ENCODE results near the gene PCDH8. TPM values are rescaled to one million over a fixed set of nuclear protein-coding genes. Genes with fewer than 3 reads are reported as not detected.

PCDH8 gene, protein sequence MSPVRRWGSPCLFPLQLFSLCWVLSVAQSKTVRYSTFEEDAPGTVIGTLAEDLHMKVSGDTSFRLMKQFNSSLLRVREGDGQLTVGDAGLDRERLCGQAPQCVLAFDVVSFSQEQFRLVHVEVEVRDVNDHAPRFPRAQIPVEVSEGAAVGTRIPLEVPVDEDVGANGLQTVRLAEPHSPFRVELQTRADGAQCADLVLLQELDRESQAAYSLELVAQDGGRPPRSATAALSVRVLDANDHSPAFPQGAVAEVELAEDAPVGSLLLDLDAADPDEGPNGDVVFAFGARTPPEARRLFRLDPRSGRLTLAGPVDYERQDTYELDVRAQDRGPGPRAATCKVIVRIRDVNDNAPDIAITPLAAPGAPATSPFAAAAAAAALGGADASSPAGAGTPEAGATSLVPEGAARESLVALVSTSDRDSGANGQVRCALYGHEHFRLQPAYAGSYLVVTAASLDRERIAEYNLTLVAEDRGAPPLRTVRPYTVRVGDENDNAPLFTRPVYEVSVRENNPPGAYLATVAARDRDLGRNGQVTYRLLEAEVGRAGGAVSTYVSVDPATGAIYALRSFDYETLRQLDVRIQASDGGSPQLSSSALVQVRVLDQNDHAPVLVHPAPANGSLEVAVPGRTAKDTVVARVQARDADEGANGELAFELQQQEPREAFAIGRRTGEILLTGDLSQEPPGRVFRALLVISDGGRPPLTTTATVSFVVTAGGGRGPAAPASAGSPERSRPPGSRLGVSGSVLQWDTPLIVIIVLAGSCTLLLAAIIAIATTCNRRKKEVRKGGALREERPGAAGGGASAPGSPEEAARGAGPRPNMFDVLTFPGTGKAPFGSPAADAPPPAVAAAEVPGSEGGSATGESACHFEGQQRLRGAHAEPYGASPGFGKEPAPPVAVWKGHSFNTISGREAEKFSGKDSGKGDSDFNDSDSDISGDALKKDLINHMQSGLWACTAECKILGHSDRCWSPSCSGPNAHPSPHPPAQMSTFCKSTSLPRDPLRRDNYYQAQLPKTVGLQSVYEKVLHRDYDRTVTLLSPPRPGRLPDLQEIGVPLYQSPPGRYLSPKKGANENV
- 1 to 10 TPM in 1 of 4 donors, under 1 TPM in 1, not detected in 2; 0.78 to 3.1 TPM for polyA plus RNA-seq
- long read RNA-seq, donor 1: 0 reads
- long read RNA-seq, donor 2: 0 reads
- long read RNA-seq, donor 3: 0 reads
- long read RNA-seq, donor 4: 0 reads
- long read RNA-seq, donor 5: 0 reads
- long read RNA-seq, donor 6: 0 reads
- long read RNA-seq, donor 7: 0 reads
- long read RNA-seq, donor 8: 0 reads
- long read RNA-seq, donor 9: 0 reads
- long read RNA-seq, donor 10: 0 reads

DNA sequence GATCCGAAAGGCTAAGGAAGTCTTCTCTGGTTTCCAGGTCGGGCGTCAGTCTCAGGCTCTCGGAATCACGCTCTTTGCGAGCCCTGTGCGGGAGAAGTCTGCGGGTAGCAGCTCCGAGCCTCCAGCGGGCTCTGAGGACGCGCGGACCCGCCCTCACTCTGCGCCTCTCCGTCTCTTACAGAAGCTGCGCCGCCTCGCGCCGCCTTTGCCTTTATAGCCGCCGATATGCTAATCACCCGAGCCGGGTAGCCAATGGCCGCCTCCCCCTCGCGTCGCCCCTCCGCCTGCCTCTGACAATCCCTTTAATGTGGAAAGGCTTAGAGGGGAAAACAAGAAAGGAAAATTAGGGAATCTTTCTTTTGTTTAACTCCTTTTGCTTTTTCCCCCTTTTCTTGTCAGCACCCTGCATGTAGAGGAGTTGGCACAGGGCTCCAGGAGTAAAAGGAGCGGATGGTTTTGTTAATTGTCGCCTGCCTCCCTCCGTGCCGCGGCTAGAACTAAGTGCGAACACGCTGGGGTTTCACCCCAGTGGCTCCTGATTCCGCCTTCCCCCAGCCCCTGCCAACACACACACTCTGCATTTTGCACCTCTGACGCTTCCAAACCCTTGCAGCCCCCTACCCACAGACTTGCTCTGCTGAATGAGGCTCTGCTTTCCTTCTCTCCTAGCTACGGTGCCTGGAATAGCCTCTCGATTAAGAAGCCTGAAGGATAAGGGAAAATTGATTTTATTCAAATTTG, at the start of gene PCDH8:
TSS of gene PCDH8 (minus strand) at position 186 of the 741 bp plus-strand sequence. CDS start 204 bp downstream, outside the sequence.
- H3K9me3 ChIP-seq (ENCODE audit: control insufficient read depth in 2 of 2, insufficient read depth in 1 of 2, low read depth in 1 of 2, low read length in 1 of 2): peaks cover 0 to 17% of the 10 kb centered on the region in 2 donors
- peaks cover 0 to 5% (median 0%) of the 10 kb centered on the region in 3 donors for H3K4me1 ChIP-seq (ENCODE audit: control insufficient read depth in 3 of 3, insufficient read depth in 2 of 3, low read depth in 1 of 3, low read length in 2 of 3)
- H3K27me3 ChIP-seq (ENCODE audit: control insufficient read depth in 3 of 3, insufficient read depth in 3 of 3, low read length in 3 of 3): peaks cover 16 to 85% (median 52%) of the 10 kb centered on the region in 3 donors
- no peak for FAIRE-seq
- no peaks in the 10 kb centered on the region for H3K36me3 ChIP-seq (ENCODE audit: control insufficient read depth in 3 of 3, insufficient read depth in 2 of 3, low read depth in 1 of 3, low read length in 3 of 3)
- WGBS, 3 donors: 2 to 9% (median 9%) methylated on average over 41 of the region's 41 CpGs
- H3K4me3 ChIP-seq (ENCODE audit: low read depth in 1 of 3, low read length in 3 of 3): peak within 1 kb of the TSS in 1 of 3 donors; percentile 24
- H3K27ac ChIP-seq (ENCODE audit: low read depth in 1 of 3, low read length in 2 of 3): no peak within 1 kb of the TSS
- DNase-seq: peak in 1 of 2 donors; percentile 47

DNA sequence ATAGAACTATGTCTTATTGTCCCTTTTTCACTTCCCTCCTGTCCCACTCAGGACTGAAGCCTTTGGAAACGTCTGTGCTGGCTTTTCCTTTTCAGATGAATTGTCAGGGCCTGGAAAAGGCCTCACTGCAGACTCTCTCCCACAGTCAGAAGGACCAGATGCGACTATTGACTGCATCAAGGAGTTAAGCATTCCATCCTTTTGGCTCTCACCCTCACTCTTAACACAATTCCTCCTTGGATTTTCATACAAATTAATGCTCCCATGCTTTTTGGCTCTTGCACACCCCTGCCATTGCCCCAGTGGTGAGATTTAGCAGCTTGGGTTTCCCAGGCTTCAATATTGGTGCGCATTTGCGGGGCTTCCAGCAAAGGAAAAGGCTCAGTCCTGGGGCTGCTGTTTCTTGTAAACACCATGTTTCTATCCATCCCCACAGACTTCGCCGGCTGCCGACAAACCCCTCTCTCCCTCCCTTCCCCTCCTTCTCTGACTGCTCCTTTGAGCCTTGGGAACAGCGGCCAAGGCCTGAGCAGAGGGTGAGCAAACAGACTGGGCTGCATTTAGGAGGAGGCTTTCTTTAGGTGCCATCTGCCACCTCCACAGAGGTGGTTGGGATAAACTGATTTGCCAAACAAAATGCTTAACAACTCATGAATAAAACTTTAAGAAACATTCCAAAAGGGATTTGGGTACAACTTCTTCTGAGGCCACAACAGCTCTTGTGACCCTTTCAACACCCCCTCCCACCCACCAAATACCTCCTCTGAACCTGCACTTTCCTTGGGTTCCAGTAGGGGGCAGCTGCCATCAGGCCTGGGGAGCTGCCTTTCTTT, 48.6 kb upstream of the PCDH8 start:
- H3K4me3 ChIP-seq (ENCODE audit: low read depth in 1 of 3, low read length in 3 of 3): no peak overlapping the region
- H3K36me3 ChIP-seq (ENCODE audit: control insufficient read depth in 3 of 3, insufficient read depth in 2 of 3, low read depth in 1 of 3, low read length in 3 of 3): no peaks in the 10 kb centered on the region
- H3K9me3 ChIP-seq (ENCODE audit: control insufficient read depth in 2 of 2, insufficient read depth in 1 of 2, low read depth in 1 of 2, low read length in 1 of 2): no peaks in the 10 kb centered on the region
- no peaks in the 10 kb centered on the region for H3K4me1 ChIP-seq (ENCODE audit: control insufficient read depth in 3 of 3, insufficient read depth in 2 of 3, low read depth in 1 of 3, low read length in 2 of 3)
- H3K27me3 ChIP-seq (ENCODE audit: control insufficient read depth in 3 of 3, insufficient read depth in 3 of 3, low read length in 3 of 3): no peaks in the 10 kb centered on the region
- 46 to 70% (median 67%) methylated on average over 8 of the region's 8 CpGs for WGBS, 3 donors
- H3K27ac ChIP-seq (ENCODE audit: low read depth in 1 of 3, low read length in 2 of 3): peak overlapping the region in 1 of 3 donors; percentile 1
- DNase-seq (peak; percentile 2 to 14), FAIRE-seq (no peak)

DNA sequence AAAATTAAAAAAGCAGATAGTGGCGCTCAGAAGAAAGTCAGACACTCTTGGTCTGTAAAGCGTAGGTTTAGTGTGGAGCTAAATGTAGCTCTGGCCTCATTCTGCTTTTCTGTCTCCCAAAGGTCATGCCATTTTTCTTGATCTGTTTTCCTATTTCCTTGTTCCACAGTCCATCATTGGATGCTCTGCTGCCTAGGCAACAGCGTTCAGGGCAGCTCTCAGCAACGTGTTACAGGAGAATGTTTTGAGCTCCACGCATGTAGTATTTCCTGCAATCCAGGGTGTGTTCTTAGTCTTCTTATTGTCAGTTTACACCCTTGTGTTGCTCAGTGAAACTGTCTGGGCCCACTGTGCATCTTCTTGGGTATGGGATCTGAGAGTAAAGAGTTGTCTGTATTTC, 46.0 kb upstream of the PCDH8 start:
- Histone ChIP-seq H3K4me1 (ENCODE audit: control insufficient read depth in 3 of 3, insufficient read depth in 2 of 3, low read depth in 1 of 3, low read length in 2 of 3) (no peaks in the 10 kb centered on the region), H3K36me3 (ENCODE audit: control insufficient read depth in 3 of 3, insufficient read depth in 2 of 3, low read depth in 1 of 3, low read length in 3 of 3) (no peaks in the 10 kb centered on the region), H3K4me3 (ENCODE audit: low read depth in 1 of 3, low read length in 3 of 3) (no peak overlapping the region), H3K27ac (ENCODE audit: low read depth in 1 of 3, low read length in 2 of 3) (no peak overlapping the region), H3K27me3 (ENCODE audit: control insufficient read depth in 3 of 3, insufficient read depth in 3 of 3, low read length in 3 of 3) (no peaks in the 10 kb centered on the region), H3K9me3 (ENCODE audit: control insufficient read depth in 2 of 2, insufficient read depth in 1 of 2, low read depth in 1 of 2, low read length in 1 of 2) (no peaks in the 10 kb centered on the region)
- FAIRE-seq: no peak
- WGBS, 3 donors: 64 to 71% (median 70%) methylated on average over 5 of the region's 5 CpGs
- DNase-seq: no peak

DNA sequence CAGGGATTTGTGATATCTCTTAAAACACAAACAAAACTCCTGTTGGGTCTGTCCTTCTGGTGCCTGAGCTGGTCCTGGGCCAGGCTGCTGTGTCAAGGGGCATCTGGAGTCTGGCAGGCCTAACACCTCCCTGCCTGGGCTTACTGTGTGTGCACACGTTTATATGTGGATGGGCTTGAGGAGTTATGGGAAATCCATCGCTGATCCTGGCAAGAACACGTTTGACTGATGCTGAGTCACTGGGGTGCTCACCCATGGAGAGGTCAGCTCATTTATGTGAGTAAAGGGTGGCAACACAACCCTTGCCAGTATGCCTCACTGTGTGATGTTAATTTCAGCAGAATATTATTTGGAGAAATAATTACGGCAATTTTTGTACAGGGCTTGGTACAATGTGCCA, 44.5 kb upstream of the PCDH8 start:
- FAIRE-seq (no peak), DNase-seq (no peak)
- H3K27me3 ChIP-seq (ENCODE audit: control insufficient read depth in 3 of 3, insufficient read depth in 3 of 3, low read length in 3 of 3): no peaks in the 10 kb centered on the region
- WGBS, 3 donors: 66 to 87% (median 71%) methylated on average over 4 of the region's 4 CpGs
- H3K4me3 ChIP-seq (ENCODE audit: low read depth in 1 of 3, low read length in 3 of 3): no peak overlapping the region
- no peaks in the 10 kb centered on the region for H3K36me3 ChIP-seq (ENCODE audit: control insufficient read depth in 3 of 3, insufficient read depth in 2 of 3, low read depth in 1 of 3, low read length in 3 of 3)
- H3K9me3 ChIP-seq (ENCODE audit: control insufficient read depth in 2 of 2, insufficient read depth in 1 of 2, low read depth in 1 of 2, low read length in 1 of 2): no peaks in the 10 kb centered on the region
- H3K4me1 ChIP-seq (ENCODE audit: control insufficient read depth in 3 of 3, insufficient read depth in 2 of 3, low read depth in 1 of 3, low read length in 2 of 3): no peaks in the 10 kb centered on the region
- no peak overlapping the region for H3K27ac ChIP-seq (ENCODE audit: low read depth in 1 of 3, low read length in 2 of 3)

DNA sequence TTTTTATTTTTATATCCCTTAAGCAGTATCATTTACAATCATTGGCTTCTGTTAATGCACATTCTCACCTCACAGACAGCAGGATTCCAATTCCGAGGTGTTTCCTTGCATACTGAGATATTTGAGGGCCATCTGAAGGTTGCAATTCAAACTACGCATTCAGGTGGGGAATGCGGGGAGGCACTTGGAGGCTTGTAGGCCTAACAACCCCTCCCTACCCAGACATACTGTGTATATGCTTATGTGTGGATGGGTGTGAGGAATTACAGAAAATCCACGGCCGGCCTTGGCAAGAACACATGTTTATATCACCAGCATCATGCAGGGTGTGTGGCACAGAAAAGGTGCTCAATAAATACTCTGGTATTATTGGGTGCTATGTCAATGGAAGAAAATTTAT, 43.3 kb upstream of the PCDH8 start:
- H3K36me3 ChIP-seq (ENCODE audit: control insufficient read depth in 3 of 3, insufficient read depth in 2 of 3, low read depth in 1 of 3, low read length in 3 of 3): no peaks in the 10 kb centered on the region
- H3K4me1 ChIP-seq (ENCODE audit: control insufficient read depth in 3 of 3, insufficient read depth in 2 of 3, low read depth in 1 of 3, low read length in 2 of 3): no peaks in the 10 kb centered on the region
- no peak overlapping the region for H3K27ac ChIP-seq (ENCODE audit: low read depth in 1 of 3, low read length in 2 of 3)
- 54 to 69% (median 57%) methylated on average over 5 of the region's 5 CpGs for WGBS, 3 donors
- no peaks in the 10 kb centered on the region for H3K9me3 ChIP-seq (ENCODE audit: control insufficient read depth in 2 of 2, insufficient read depth in 1 of 2, low read depth in 1 of 2, low read length in 1 of 2)
- no peaks in the 10 kb centered on the region for H3K27me3 ChIP-seq (ENCODE audit: control insufficient read depth in 3 of 3, insufficient read depth in 3 of 3, low read length in 3 of 3)
- no peak overlapping the region for H3K4me3 ChIP-seq (ENCODE audit: low read depth in 1 of 3, low read length in 3 of 3)
- DNase-seq (no peak), FAIRE-seq (no peak)

DNA sequence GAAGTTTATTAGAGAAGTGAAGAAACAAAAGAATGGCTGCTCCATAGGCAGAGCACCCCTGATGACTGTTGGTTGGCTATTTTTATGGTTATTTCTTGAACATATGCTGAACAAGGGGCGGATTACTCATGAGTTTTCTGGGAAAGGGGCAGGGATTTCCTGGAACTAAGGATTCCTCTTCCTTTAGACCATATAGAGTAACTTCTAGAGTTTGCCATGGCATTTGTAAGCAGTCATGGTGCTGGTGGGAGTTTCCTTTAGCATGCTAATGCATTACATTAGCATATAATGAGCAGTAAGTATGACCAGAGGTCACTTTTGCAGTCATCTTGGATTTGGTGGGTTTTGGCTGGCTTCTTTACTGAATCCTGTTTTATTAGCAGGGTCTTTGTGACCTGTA, 38.7 kb upstream of the PCDH8 start:
- no peak overlapping the region for H3K27ac ChIP-seq (ENCODE audit: low read depth in 1 of 3, low read length in 2 of 3)
- FAIRE-seq (no peak), DNase-seq (no peak)
- 53 to 77% (median 67%) methylated on average over 1 of the region's 1 CpG for WGBS, 3 donors
- no peak overlapping the region for H3K4me3 ChIP-seq (ENCODE audit: low read depth in 1 of 3, low read length in 3 of 3)
- no peaks in the 10 kb centered on the region for H3K4me1 ChIP-seq (ENCODE audit: control insufficient read depth in 3 of 3, insufficient read depth in 2 of 3, low read depth in 1 of 3, low read length in 2 of 3)
- H3K9me3 ChIP-seq (ENCODE audit: control insufficient read depth in 2 of 2, insufficient read depth in 1 of 2, low read depth in 1 of 2, low read length in 1 of 2): no peaks in the 10 kb centered on the region
- H3K27me3 ChIP-seq (ENCODE audit: control insufficient read depth in 3 of 3, insufficient read depth in 3 of 3, low read length in 3 of 3): no peaks in the 10 kb centered on the region
- no peaks in the 10 kb centered on the region for H3K36me3 ChIP-seq (ENCODE audit: control insufficient read depth in 3 of 3, insufficient read depth in 2 of 3, low read depth in 1 of 3, low read length in 3 of 3)

DNA sequence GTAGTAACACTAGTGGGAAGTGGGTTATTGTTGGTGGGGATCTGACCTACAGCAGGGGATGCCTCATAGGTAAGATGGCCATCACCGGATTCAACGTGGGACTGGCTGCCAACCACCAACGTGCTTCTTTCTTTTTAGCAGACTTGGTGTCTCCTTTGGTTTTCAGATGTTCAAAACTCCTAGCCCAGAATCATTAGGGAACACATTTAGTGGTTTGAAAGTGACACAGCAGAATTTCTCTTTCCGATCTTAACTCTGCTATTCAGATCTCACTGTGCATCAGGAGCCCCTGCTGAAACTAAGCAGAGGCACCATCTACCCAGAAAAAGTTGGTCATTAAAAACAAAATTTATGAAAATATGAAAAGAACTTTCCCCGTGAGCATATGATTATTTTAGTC, 36.7 kb upstream of the PCDH8 start:
- no peaks in the 10 kb centered on the region for H3K4me1 ChIP-seq (ENCODE audit: control insufficient read depth in 3 of 3, insufficient read depth in 2 of 3, low read depth in 1 of 3, low read length in 2 of 3)
- H3K4me3 ChIP-seq (ENCODE audit: low read depth in 1 of 3, low read length in 3 of 3): no peak overlapping the region
- DNase-seq: no peak
- WGBS, 3 donors: 56 to 82% (median 63%) methylated on average over 5 of the region's 5 CpGs
- H3K27ac ChIP-seq (ENCODE audit: low read depth in 1 of 3, low read length in 2 of 3): no peak overlapping the region
- FAIRE-seq: no peak
- H3K27me3 ChIP-seq (ENCODE audit: control insufficient read depth in 3 of 3, insufficient read depth in 3 of 3, low read length in 3 of 3): no peaks in the 10 kb centered on the region
- H3K9me3 ChIP-seq (ENCODE audit: control insufficient read depth in 2 of 2, insufficient read depth in 1 of 2, low read depth in 1 of 2, low read length in 1 of 2): no peaks in the 10 kb centered on the region
- no peaks in the 10 kb centered on the region for H3K36me3 ChIP-seq (ENCODE audit: control insufficient read depth in 3 of 3, insufficient read depth in 2 of 3, low read depth in 1 of 3, low read length in 3 of 3)

All from small intestine (tissue), 16 donors.